ENCODE results near the gene CIAO3. TPM values are rescaled to one million over a fixed set of nuclear protein-coding genes. Genes with fewer than 3 reads are reported as not detected.
A peak's percentile ranks its signal among the peaks of the same experiment; 100 is the strongest.

Gene CIAO3
- total RNA-seq, 1 experiment from 2014 or later, result 21.9 TPM

DNA sequence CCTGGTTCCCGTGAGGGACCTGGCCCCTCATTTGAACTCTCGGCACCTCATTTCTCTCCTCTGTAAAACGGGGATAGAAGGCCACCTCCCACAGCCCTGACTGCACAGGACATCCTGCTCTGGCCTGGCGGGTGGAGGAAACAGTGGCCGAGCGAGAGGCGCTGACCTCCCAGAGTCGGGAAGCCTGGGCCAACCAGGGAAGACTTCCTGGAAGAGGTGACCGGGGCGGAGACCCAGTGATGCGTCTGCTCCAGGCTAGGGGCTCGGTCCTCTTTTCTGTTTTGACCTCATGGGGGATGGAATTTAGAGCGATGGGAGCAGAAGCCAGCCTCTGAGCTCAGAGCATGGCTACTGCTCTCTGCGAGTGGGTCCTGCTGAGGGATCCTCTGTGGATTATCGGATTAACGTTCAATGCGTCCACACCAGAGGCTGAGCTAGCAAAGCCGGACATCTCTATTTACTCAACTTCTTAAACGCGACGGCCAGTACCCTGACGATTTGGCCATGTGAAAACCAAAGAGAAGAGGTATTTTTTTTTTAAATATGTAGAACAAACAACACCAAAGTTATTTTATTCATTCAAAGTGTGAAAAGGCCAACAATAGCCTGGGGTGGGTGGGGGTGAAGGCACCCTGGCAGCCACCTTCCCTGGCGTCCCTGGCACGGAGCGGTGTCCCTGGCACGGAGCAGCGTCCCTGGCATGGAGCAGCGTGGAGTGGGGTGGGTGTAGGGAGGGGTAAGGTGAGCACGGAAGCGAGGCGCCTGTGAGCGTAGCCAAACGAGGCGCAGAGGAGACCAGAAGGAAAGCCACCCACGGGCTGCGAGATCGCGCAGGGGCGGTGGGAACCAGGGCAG, 10.6 kb upstream of the CIAO3 start:
- H3K4me3 Mint-ChIP-seq, result peak overlapping the region in 1 of 2 experiments; percentile 69; a peak in 3 of 5 replicates
- H3K9me3 Mint-ChIP-seq, result no peaks in the 10 kb centered on the region; a peak in 1 of 5 replicates

More for the DNA sequence above, 10.6 kb upstream of the CIAO3 start:
- Histone ChIP-seq H3K23me2 (ENCODE audit: insufficient read length, low read depth, low read length, poor library complexity, severe bottlenecking) (no peaks in the 10 kb centered on the region), H3K9me3 (ENCODE audit: control insufficient read depth, low read depth, low read length) (no peaks in the 10 kb centered on the region), H2BK5ac (ENCODE audit: insufficient read length, low read length) (no peak overlapping the region), H3K23ac (ENCODE audit: insufficient read length, low read depth, low read length) (no peak overlapping the region), H3K4me1 (ENCODE audit: insufficient read depth, low read length) (no peaks in the 10 kb centered on the region), H4K91ac (ENCODE audit: insufficient read length, low read depth, low read length) (no peak overlapping the region), H4K8ac (replicated peaks; ENCODE audit: insufficient read length, low read depth, low read length) (no peak overlapping the region), H3K4me2 (ENCODE audit: insufficient read depth, insufficient read length, low read length) (no peak overlapping the region), H4K5ac (ENCODE audit: insufficient read length, low read depth, low read length) (no peak overlapping the region), H3K4ac (ENCODE audit: low read depth, low read length) (no peak overlapping the region), H2BK12ac (ENCODE audit: insufficient read length, low read depth, low read length) (no peak overlapping the region), H4K20me1 (ENCODE audit: control insufficient read depth, insufficient read depth, insufficient read length) (no peaks in the 10 kb centered on the region), H2BK20ac (ENCODE audit: low read depth, low read length, poor library complexity, severe bottlenecking) (no peak overlapping the region), H2BK15ac (ENCODE audit: low read depth, low read length) (no peak overlapping the region), H3K27ac (ENCODE audit: insufficient read length, low read depth, low read length) (no peak overlapping the region), H3K56ac (ENCODE audit: insufficient read length, low read depth, low read length) (no peak overlapping the region), H3K79me1 (ENCODE audit: insufficient read depth, low read depth, low read length, poor library complexity, severe bottlenecking) (no peaks in the 10 kb centered on the region), H3K27me3 (ENCODE audit: insufficient read depth, low read length) (no peaks in the 10 kb centered on the region), H3K79me2 (ENCODE audit: insufficient read depth, low read length) (no peaks in the 10 kb centered on the region), H3T11ph (ENCODE audit: low read length) (no peak overlapping the region), H2BK120ac (ENCODE audit: low read depth, low read length, poor library complexity, severe bottlenecking) (no peak overlapping the region), H3K14ac (ENCODE audit: insufficient read depth, low read length) (no peak overlapping the region), H3K9ac (ENCODE audit: extremely low read depth, insufficient read length, low read length) (no peak overlapping the region), H2AK5ac (ENCODE audit: insufficient read length, low read length) (no peak overlapping the region), H3K18ac (ENCODE audit: insufficient read length, low read depth, low read length) (no peak overlapping the region), H2AFZ (ENCODE audit: low read length) (no peak overlapping the region)
- WGBS (ENCODE audit: extremely low coverage, insufficient read length, low lambda C conversion rate), result no CpG with 5 or more reads among the region's 39 CpGs
- Mint-ChIP-seq H3K27ac (peak overlapping the region in 2 of 3 experiments; percentile 45 to 48; a peak in 3 of 7 replicates), H3K27me3 (ENCODE audit: low read depth) (peaks cover 23% of the 10 kb centered on the region), H3K4me1 (peaks cover 20 to 29% of the 10 kb centered on the region in 2 experiments), H3K36me3 (ENCODE audit: insufficient read depth in 1 of 3, low read depth in 3 of 3) (no peaks in the 10 kb centered on the region)
- TF ChIP-seq, protein P1, sequence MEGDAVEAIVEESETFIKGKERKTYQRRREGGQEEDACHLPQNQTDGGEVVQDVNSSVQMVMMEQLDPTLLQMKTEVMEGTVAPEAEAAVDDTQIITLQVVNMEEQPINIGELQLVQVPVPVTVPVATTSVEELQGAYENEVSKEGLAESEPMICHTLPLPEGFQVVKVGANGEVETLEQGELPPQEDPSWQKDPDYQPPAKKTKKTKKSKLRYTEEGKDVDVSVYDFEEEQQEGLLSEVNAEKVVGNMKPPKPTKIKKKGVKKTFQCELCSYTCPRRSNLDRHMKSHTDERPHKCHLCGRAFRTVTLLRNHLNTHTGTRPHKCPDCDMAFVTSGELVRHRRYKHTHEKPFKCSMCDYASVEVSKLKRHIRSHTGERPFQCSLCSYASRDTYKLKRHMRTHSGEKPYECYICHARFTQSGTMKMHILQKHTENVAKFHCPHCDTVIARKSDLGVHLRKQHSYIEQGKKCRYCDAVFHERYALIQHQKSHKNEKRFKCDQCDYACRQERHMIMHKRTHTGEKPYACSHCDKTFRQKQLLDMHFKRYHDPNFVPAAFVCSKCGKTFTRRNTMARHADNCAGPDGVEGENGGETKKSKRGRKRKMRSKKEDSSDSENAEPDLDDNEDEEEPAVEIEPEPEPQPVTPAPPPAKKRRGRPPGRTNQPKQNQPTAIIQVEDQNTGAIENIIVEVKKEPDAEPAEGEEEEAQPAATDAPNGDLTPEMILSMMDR (conservative IDR thresholded peaks at IDR 0.05), result no peak
- DNase-seq, result no peak

Data from H9 (cell line).